ENCODE results near the gene TEX11. TPM values are rescaled to one million over a fixed set of nuclear protein-coding genes. Genes with fewer than 3 reads are reported as not detected.

Gene TEX11
- total and polyA plus RNA-seq, 2 of the 13 experiments (the other 11 are each of a cell fraction or from before 2014, with no cell fraction given), result not detected

DNA sequence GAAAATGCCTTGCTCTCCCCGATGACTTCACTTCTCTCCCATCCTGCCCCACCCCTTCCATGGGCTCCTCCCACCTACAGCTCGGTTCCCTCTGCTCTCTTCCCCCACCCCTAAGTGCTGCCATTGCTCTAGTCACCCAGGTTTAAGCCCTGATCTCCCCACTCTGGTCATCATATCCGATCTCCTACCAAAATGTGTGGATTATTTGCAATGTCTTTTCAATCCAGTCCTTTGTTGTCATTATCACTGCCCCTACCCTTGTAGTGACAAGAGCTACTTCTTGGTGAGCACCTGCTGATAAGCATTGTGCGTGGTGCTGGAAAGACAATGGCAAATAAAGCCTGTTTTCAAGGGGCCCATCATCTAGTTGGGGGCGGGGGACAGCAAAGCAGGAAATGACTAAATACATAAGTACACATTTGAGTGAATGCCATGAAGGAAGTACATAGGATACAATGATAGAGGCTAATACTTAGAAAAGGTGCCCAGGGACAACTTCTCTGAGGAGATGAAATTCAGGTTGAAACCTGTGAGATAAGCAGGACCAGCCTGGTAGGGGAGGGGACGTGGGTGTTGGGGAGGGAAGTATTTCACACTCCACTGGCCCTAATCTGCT lies 400.1 kb downstream of the TEX11 start:
- Histone ChIP-seq H3K27me3 (ENCODE audit: control insufficient read depth in 1 of 2, insufficient read depth in 2 of 2, low read length in 2 of 2) (no peaks in the 10 kb centered on the region), H3K9me3 (ENCODE audit: low read length) (no peaks in the 10 kb centered on the region), H3K9ac (ENCODE audit: insufficient read depth, low read depth, low read length) (no peak overlapping the region), H2AFZ (ENCODE audit: low read length) (no peak overlapping the region), H3K27ac (ENCODE audit: extremely low read length, insufficient read depth, low read length) (no peak overlapping the region), H3K79me2 (ENCODE audit: insufficient read depth, low read length) (no peaks in the 10 kb centered on the region), H4K20me1 (ENCODE audit: insufficient read depth, low read length) (no peaks in the 10 kb centered on the region), H3K4me1 (ENCODE audit: insufficient read depth, low read length) (peaks cover 21% of the 10 kb centered on the region), H3K36me3 (replicated peaks in 1 of 2; ENCODE audit: control insufficient read depth in 1 of 2, insufficient read depth in 2 of 2, low read length in 2 of 2) (no peaks in the 10 kb centered on the region), H3K4me2 (ENCODE audit: low read depth, low read length) (no peak overlapping the region), H3K4me3 (replicated peaks in 1 of 3; ENCODE audit: insufficient read depth in 1 of 3, low read depth in 2 of 3, low read length in 3 of 3) (no peak overlapping the region)
- 19% methylated on average over 5 of the region's 6 CpGs for WGBS (ENCODE audit: low lambda C conversion rate)
- FAIRE-seq (peak; percentile 4), DNase-seq (ENCODE audit: low spot score) (peak; percentile 44), ATAC-seq (no peak)
- TF ChIP-seq HNRNPK (IDR thresholded peaks at IDR 0.05; ENCODE audit: low read depth, low read length, poor library complexity, severe bottlenecking), result no peak
- no peak for TF ChIP-seq SMC3 (IDR thresholded peaks at IDR 0.05; ENCODE audit: low read length)
- peak; percentile 48 for TF ChIP-seq FOSL2 (CRISPR knock-in tag; IDR thresholded peaks at IDR 0.05)
- TF ChIP-seq ETV5 (CRISPR knock-in tag; IDR thresholded peaks at IDR 0.05; ENCODE audit: borderline replicate concordance), result peak; percentile 11; the same call in 1 of the 2 replicates
- TF ChIP-seq KDM2A (CRISPR knock-in tag; IDR thresholded peaks at IDR 0.05; ENCODE audit: borderline replicate concordance, low read depth), result no peak
- no peak for TF ChIP-seq MED13 (CRISPR knock-in tag; IDR thresholded peaks at IDR 0.05)
- no peak for TF ChIP-seq TBX3 (IDR thresholded peaks at IDR 0.05; ENCODE audit: borderline replicate concordance)
- peak; percentile 72; the same call in 1 of the 2 replicates for TF ChIP-seq SOX5 (CRISPR knock-in tag; IDR thresholded peaks at IDR 0.05; ENCODE audit: borderline replicate concordance)
- TF ChIP-seq ZNF577 (CRISPR knock-in tag; IDR thresholded peaks at IDR 0.05; ENCODE audit: borderline replicate concordance, low read depth), result no peak
- no peak for TF ChIP-seq SOX6 (IDR thresholded peaks at IDR 0.05)
- TF ChIP-seq SOX6 (CRISPR knock-in tag; IDR thresholded peaks at IDR 0.05), result peak; percentile 50; the same call in 1 of the 2 replicates
- 0 out of 2 replicates have a peak, but pooled peaks have one; percentile 18 for TF ChIP-seq ELF3 (CRISPR knock-in tag; IDR thresholded peaks at IDR 0.05)
- TF ChIP-seq SOX13 (IDR thresholded peaks at IDR 0.05), result no peak
- TF ChIP-seq SOX13 (CRISPR knock-in tag; conservative IDR thresholded peaks at IDR 0.05 in 1 of 2, IDR thresholded peaks at IDR 0.05 in 1 of 2), result peak in 1 of 2 experiments; percentile 65; a peak in 2 of 4 replicates
- TF ChIP-seq GABPA (IDR thresholded peaks at IDR 0.05; ENCODE audit: low read depth, low read length), result no peak
- TF ChIP-seq GABPA (CRISPR knock-in tag; IDR thresholded peaks at IDR 0.05; ENCODE audit: low read depth), result peak; percentile 20; the same call in 1 of the 2 replicates
- TF ChIP-seq, protein P1, sequence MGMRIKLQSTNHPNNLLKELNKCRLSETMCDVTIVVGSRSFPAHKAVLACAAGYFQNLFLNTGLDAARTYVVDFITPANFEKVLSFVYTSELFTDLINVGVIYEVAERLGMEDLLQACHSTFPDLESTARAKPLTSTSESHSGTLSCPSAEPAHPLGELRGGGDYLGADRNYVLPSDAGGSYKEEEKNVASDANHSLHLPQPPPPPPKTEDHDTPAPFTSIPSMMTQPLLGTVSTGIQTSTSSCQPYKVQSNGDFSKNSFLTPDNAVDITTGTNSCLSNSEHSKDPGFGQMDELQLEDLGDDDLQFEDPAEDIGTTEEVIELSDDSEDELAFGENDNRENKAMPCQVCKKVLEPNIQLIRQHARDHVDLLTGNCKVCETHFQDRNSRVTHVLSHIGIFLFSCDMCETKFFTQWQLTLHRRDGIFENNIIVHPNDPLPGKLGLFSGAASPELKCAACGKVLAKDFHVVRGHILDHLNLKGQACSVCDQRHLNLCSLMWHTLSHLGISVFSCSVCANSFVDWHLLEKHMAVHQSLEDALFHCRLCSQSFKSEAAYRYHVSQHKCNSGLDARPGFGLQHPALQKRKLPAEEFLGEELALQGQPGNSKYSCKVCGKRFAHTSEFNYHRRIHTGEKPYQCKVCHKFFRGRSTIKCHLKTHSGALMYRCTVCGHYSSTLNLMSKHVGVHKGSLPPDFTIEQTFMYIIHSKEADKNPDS (CRISPR knock-in tag; IDR thresholded peaks at IDR 0.05), result no peak
- intact Hi-C loops (cut with micrococcal nuclease; ENCODE audit: unreplicated experiment), result no loop called here
- ChIA-PET CTCF (ENCODE audit: low intra/inter-chr PET ratio, low total read pairs) (no interaction called here), POLR2A (no interaction called here)
- in situ Hi-C loops (cut with HindIII; ENCODE audit: extremely low pct_ligation_motif_present, low pct_unique_long_range_greater_than_20kb), result no loop called here
- BruUV-seq (replicated peaks), result no TSS peak
